IMR-90 (cell line): ENCODE measurements around the gene DAPK1. TPM values are rescaled to one million over a fixed set of nuclear protein-coding genes. Genes with fewer than 3 reads are reported as not detected.

Source experiments
- RCOR1 ChIP-seq: IDR thresholded peaks from 2 replicates; pipeline ENCODE4 v1.6.1; 2012; ENCODE audit warnings: mild to moderate bottlenecking, low read length, improper control_type of control experiment; ENCODE audit not compliant: insufficient replicate concordance
- SMC3 ChIP-seq: fragments of 150-350 bp; IDR thresholded peaks from 2 replicates; pipeline ENCODE4 v1.6.1; 2016; ENCODE audit warnings: low read depth, mild to moderate bottlenecking, antibody characterized with exemption, low read length, moderate library complexity
- polyA plus RNA-seq, 3 experiments: library from polyadenylated mRNA; depleted of rRNA; stranded (reverse); fragments of >200 nt; gene quantifications; 2 replicates each; pipeline ENCODE4 v1.2.3, GENCODE V29; 2012; ENCODE audit warnings: low replicate concordance in 1 of 3
- total RNA-seq: library from RNA; depleted of rRNA; stranded (reverse); fragments of >200 nt; gene quantifications from 2 replicates; pipeline ENCODE4 v1.2.3, GENCODE V29; 2012
- TF ChIP-seq, protein P1 (sequence below): fragments of 150-350 bp; IDR thresholded peaks from 2 replicates; pipeline ENCODE4 v1.6.1; 2016; ENCODE audit warnings: low read depth, mild to moderate bottlenecking, low read length, moderate library complexity, borderline replicate concordance

The DAPK1 gene
- total and polyA plus RNA-seq, 2 of the 4 experiments (the other 2 are of a cell fraction) = under 0.01 to 0.03 TPM

DNA sequence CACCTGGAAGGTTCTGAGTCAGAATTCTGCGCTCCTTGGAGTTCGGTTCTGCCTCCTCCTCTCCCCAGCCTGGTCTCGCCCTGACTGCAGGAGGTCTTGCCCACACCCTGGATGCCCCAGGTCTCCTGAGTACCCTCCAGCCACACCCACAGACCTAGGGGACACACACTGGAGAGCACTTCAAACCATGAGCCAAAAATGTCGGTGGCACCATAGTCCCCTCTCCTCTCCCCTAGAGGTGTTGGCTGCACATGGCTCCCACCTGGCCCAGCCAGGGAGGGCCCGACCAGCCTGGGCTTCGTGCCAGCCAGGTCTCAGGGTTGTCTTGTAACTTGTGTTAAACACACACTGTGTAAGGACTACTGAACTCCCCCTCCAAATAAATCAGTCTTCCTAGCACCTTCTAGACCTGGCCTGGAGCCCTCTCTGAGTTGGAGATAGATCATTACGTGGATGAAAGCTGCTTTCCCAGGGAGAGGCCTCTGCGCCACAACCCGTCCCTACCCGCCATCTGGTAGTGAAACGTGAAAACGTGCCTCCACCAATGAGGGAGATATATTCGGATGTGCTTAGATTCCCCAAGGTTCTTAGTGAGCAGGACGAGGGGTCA lies 178.3 kb downstream of the DAPK1 start (continued):
- TF ChIP-seq, protein P1, sequence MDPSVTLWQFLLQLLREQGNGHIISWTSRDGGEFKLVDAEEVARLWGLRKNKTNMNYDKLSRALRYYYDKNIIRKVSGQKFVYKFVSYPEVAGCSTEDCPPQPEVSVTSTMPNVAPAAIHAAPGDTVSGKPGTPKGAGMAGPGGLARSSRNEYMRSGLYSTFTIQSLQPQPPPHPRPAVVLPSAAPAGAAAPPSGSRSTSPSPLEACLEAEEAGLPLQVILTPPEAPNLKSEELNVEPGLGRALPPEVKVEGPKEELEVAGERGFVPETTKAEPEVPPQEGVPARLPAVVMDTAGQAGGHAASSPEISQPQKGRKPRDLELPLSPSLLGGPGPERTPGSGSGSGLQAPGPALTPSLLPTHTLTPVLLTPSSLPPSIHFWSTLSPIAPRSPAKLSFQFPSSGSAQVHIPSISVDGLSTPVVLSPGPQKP = no peak
- TF ChIP-seq SMC3 (no peak), RCOR1 (no peak)
